Activated CD4-positive, CD25-positive, alpha-beta regulatory T cell treated with anti-CD3 and anti-CD28 coated beads, Interleukin-2, amount 50 U/mL, for 16 hours (primary cell): ENCODE measurements around the gene TRIM61.
"Not testable (repeated sequence)": the region's sequence is repeated elsewhere in the genome, so short reads cannot be mapped to it uniquely, and the experiment has no call there.

Experiments used
- DNase-seq: peaks from one replicate; pipeline ENCODE4 v3.0.0-alpha.2; 2020; ENCODE audit warnings: low read depth, low spot score

Gene TRIM61

GRCh38 chr4:164956766-164957643, 20.5 kb downstream of the TRIM61 start:
- DNase-seq, result peak; percentile 38

GRCh38 chr4:164955107-164955805, 22.2 kb downstream of the TRIM61 start:
- DNase-seq, result no peak

GRCh38 chr4:164952551-164952950, 24.9 kb downstream of the TRIM61 start:
- DNase-seq, result no peak

- DNase-seq, result no peak
Observed at GRCh38 chr4:164949448-164950143, 27.9 kb downstream of the TRIM61 start.

GRCh38 chr4:164948975-164949374, 28.5 kb downstream of the TRIM61 start:
- DNase-seq, result no peak

- not testable (repeated sequence) for DNase-seq
Observed at GRCh38 chr4:164948006-164948405, 29.5 kb downstream of the TRIM61 start.

- no peak for DNase-seq
Observed at GRCh38 chr4:164946810-164947209, 30.6 kb downstream of the TRIM61 start.

GRCh38 chr4:164945146-164945545, 32.3 kb downstream of the TRIM61 start:
- no peak for DNase-seq

GRCh38 chr4:164943192-164943591, 34.3 kb downstream of the TRIM61 start:
- no peak for DNase-seq

- DNase-seq, result no peak
Observed at GRCh38 chr4:164937576-164938270, 39.7 kb downstream of the TRIM61 start.

GRCh38 chr4:164935865-164936606, 41.4 kb downstream of the TRIM61 start:
- DNase-seq, result not testable (repeated sequence)

- DNase-seq, result no peak
Observed at GRCh38 chr4:164935363-164935762, 42.1 kb downstream of the TRIM61 start.

GRCh38 chr4:164933244-164933643, 44.2 kb downstream of the TRIM61 start:
- DNase-seq, result no peak

- no peak for DNase-seq
Observed at GRCh38 chr4:164931551-164932324, 45.7 kb downstream of the TRIM61 start.

GRCh38 chr4:164930647-164931046, 46.8 kb downstream of the TRIM61 start:
- DNase-seq, result no peak

GRCh38 chr4:164927101-164927500, 50.4 kb downstream of the TRIM61 start:
- not testable (repeated sequence) for DNase-seq

GRCh38 chr4:164926301-164926700, 51.2 kb downstream of the TRIM61 start:
- no peak for DNase-seq

GRCh38 chr4:164924670-164925238, 52.7 kb downstream of the TRIM61 start:
- DNase-seq, result no peak

GRCh38 chr4:164918956-164919355, 58.5 kb downstream of the TRIM61 start:
- DNase-seq, result no peak
